SK-N-SH treated with all-trans-retinoic acid at 6 μM for 48 hours (cell line): ENCODE measurements around the gene PDZK1IP1.

Experiments
- ATAC-seq: fragments of 200-7000 bp; cut with Tn5 transposase; 3 replicates; pipeline ENCODE4 v1.9.1; 2020; ENCODE audit warnings: mild to moderate bottlenecking, moderate library complexity
- ARNTL ChIP-seq: fragments of 450-650 bp; formaldehyde crosslinking; IDR thresholded peaks from 2 replicates; pipeline ENCODE4 v1.5.0; 2020; ENCODE audit warnings: low read depth, mild to moderate bottlenecking, moderate library complexity, borderline replicate concordance
- BACH2 ChIP-seq: fragments of 250-450 bp; sonication (Bioruptor Pico); IDR thresholded peaks from 2 replicates; pipeline ENCODE4 v1.9.0; 2021; ENCODE audit warnings: mild to moderate bottlenecking, borderline replicate concordance
- CREB5 ChIP-seq: fragments of 250-450 bp; sonication (Bioruptor Pico); IDR thresholded peaks from 2 replicates; pipeline ENCODE4 v1.5.1; 2020; ENCODE audit warnings: low read depth, mild to moderate bottlenecking, moderate library complexity
- CSDC2 ChIP-seq: fragments of 250-450 bp; sonication (Bioruptor Pico); IDR thresholded peaks from 2 replicates; pipeline ENCODE4 v1.5.0; 2020; ENCODE audit warnings: mild to moderate bottlenecking, moderate library complexity
- CSRNP3 ChIP-seq: fragments of 250-450 bp; sonication (Bioruptor Pico); IDR thresholded peaks from 2 replicates; pipeline ENCODE4 v1.5.1; 2021; ENCODE audit warnings: mild to moderate bottlenecking, moderate library complexity
- ESRRG ChIP-seq: fragments of 250-450 bp; sonication (Bioruptor Pico); IDR thresholded peaks from 2 replicates; pipeline ENCODE4 v1.6.1; 2021; ENCODE audit warnings: mild to moderate bottlenecking
- GLIS3 ChIP-seq: fragments of 250-450 bp; sonication (Bioruptor Pico); IDR thresholded peaks from 2 replicates; pipeline ENCODE4 v1.5.0; 2020; ENCODE audit warnings: mild to moderate bottlenecking, moderate library complexity
- ISL1 ChIP-seq: fragments of 250-450 bp; sonication (Bioruptor Pico); IDR thresholded peaks from 2 replicates; pipeline ENCODE4 v2.1.2; 2022; ENCODE audit warnings: mild to moderate bottlenecking, moderate library complexity
- OSR1 ChIP-seq: fragments of 250-450 bp; sonication (Bioruptor Pico); IDR thresholded peaks from 2 replicates; pipeline ENCODE4 v1.8.0; 2022; ENCODE audit warnings: moderate library complexity, mild to moderate bottlenecking, inconsistent platforms
- PATZ1 ChIP-seq: fragments of 250-450 bp; sonication (Bioruptor Pico); IDR thresholded peaks from 2 replicates; pipeline ENCODE4 v1.8.0; 2020; ENCODE audit warnings: mild to moderate bottlenecking, moderate library complexity, borderline replicate concordance
- POU6F1 ChIP-seq: fragments of 250-450 bp; sonication (Bioruptor Pico); IDR thresholded peaks from 2 replicates; pipeline ENCODE4 v1.8.0; 2021; ENCODE audit warnings: low read depth, mild to moderate bottlenecking, moderate library complexity, borderline replicate concordance
- PPARA ChIP-seq: fragments of 250-450 bp; sonication (Bioruptor Pico); IDR thresholded peaks from 2 replicates; pipeline ENCODE4 v1.5.0; 2020; ENCODE audit warnings: mild to moderate bottlenecking, borderline replicate concordance
- RARB ChIP-seq: fragments of 250-450 bp; sonication (Bioruptor Pico); IDR thresholded peaks from 2 replicates; pipeline ENCODE4 v1.8.0; 2021; ENCODE audit warnings: mild to moderate bottlenecking, moderate library complexity
- SNAI2 ChIP-seq: fragments of 250-450 bp; sonication (Bioruptor Pico); IDR thresholded peaks from 2 replicates; pipeline ENCODE4 v1.5.0; 2020; ENCODE audit warnings: mild to moderate bottlenecking, moderate library complexity
- TCF4 ChIP-seq: fragments of 250-450 bp; sonication (Bioruptor Pico); IDR thresholded peaks from 2 replicates; pipeline ENCODE4 v1.8.0; 2021; ENCODE audit warnings: mild to moderate bottlenecking, moderate library complexity, borderline replicate concordance
- TOX ChIP-seq: fragments of 250-450 bp; sonication (Bioruptor Pico); IDR thresholded peaks from 2 replicates; pipeline ENCODE4 v1.8.0; 2021; ENCODE audit warnings: mild to moderate bottlenecking, moderate library complexity, borderline replicate concordance
- ZC3H10 ChIP-seq: fragments of 250-450 bp; sonication (Bioruptor Pico); IDR thresholded peaks from 2 replicates; pipeline ENCODE4 v1.5.1; 2021; ENCODE audit warnings: mild to moderate bottlenecking, moderate library complexity
- ZFP3 ChIP-seq: fragments of 250-450 bp; sonication (Bioruptor Pico); IDR thresholded peaks from 2 replicates; pipeline ENCODE4 v1.5.0; 2020; ENCODE audit warnings: mild to moderate bottlenecking, moderate library complexity
- ZFP30 ChIP-seq: fragments of 450-650 bp; formaldehyde crosslinking; IDR thresholded peaks from 2 replicates; pipeline ENCODE4 v1.5.0; 2022; ENCODE audit warnings: mild to moderate bottlenecking, moderate library complexity
- ZNF565 ChIP-seq: fragments of 450-650 bp; formaldehyde crosslinking; conservative IDR thresholded peaks from 2 replicates; pipeline ENCODE4 v1.5.0; 2020; ENCODE audit warnings: low read depth, mild to moderate bottlenecking, moderate library complexity
- ZNF70 ChIP-seq: fragments of 450-650 bp; formaldehyde crosslinking; IDR thresholded peaks from 2 replicates; pipeline ENCODE4 v1.5.0; 2020; ENCODE audit warnings: mild to moderate bottlenecking, moderate library complexity
- ZNF8 ChIP-seq: fragments of 450-650 bp; formaldehyde crosslinking; IDR thresholded peaks from 2 replicates; pipeline ENCODE4 v1.5.0; 2020; ENCODE audit warnings: mild to moderate bottlenecking, moderate library complexity

PDZK1IP1 gene

GRCh38 chr1:47211796-47212269, 22.0 kb upstream of the PDZK1IP1 start:
- TF ChIP-seq PATZ1, result no peak
- TF ChIP-seq, all 23 proteins: peak for 0
- ATAC-seq, result no peak

GRCh38 chr1:47210666-47211065, 20.8 kb upstream of the PDZK1IP1 start:
- TF ChIP-seq ZFP30 (CRISPR knock-in tag) (no peak), RARB (CRISPR knock-in tag) (no peak), CREB5 (CRISPR knock-in tag) (no peak), ZNF565 (CRISPR knock-in tag) (no peak), TOX (CRISPR knock-in tag) (no peak), CSDC2 (CRISPR knock-in tag) (no peak), PATZ1 (no peak), OSR1 (CRISPR knock-in tag) (no peak)
- ATAC-seq, result no peak

GRCh38 chr1:47209725-47210325, 20.0 kb upstream of the PDZK1IP1 start:
- no peak for TF ChIP-seq ZFP3 (CRISPR knock-in tag)
- no peak for TF ChIP-seq ZNF8 (CRISPR knock-in tag)
- no peak for TF ChIP-seq CSRNP3
- no peak for TF ChIP-seq PPARA (CRISPR knock-in tag)
- TF ChIP-seq OSR1 (CRISPR knock-in tag), result no peak
- TF ChIP-seq TOX (CRISPR knock-in tag), result no peak
- no peak for TF ChIP-seq ZNF565 (CRISPR knock-in tag)
- TF ChIP-seq ISL1 (CRISPR knock-in tag), result no peak
- TF ChIP-seq ZC3H10, result no peak
- no peak for TF ChIP-seq ZFP30 (CRISPR knock-in tag)
- TF ChIP-seq ESRRG (CRISPR knock-in tag), result no peak
- TF ChIP-seq ZNF70, result no peak
- no peak for TF ChIP-seq TCF4 (CRISPR knock-in tag)
- no peak for TF ChIP-seq RARB (CRISPR knock-in tag)
- TF ChIP-seq ARNTL (CRISPR knock-in tag), result no peak
- TF ChIP-seq BACH2 (CRISPR knock-in tag), result no peak
- no peak for ATAC-seq

GRCh38 chr1:47209091-47209490, 19.3 kb upstream of the PDZK1IP1 start:
- no peak for ATAC-seq
- no peak for TF ChIP-seq CSDC2 (CRISPR knock-in tag)
- no peak for TF ChIP-seq CSRNP3
- TF ChIP-seq TOX (CRISPR knock-in tag), result no peak
- no peak for TF ChIP-seq ZFP3 (CRISPR knock-in tag)
- no peak for TF ChIP-seq ZNF8 (CRISPR knock-in tag)
- TF ChIP-seq ZNF70, result no peak
- TF ChIP-seq ZC3H10, result no peak
- TF ChIP-seq OSR1 (CRISPR knock-in tag), result no peak
- no peak for TF ChIP-seq POU6F1
- TF ChIP-seq RARB (CRISPR knock-in tag), result no peak
- no peak for TF ChIP-seq BACH2 (CRISPR knock-in tag)
- TF ChIP-seq TCF4 (CRISPR knock-in tag), result no peak
- TF ChIP-seq SNAI2, result no peak
- TF ChIP-seq GLIS3 (CRISPR knock-in tag), result no peak
- no peak for TF ChIP-seq ARNTL (CRISPR knock-in tag)
- no peak for TF ChIP-seq ZFP30 (CRISPR knock-in tag)
- no peak for TF ChIP-seq PPARA (CRISPR knock-in tag)
- TF ChIP-seq ISL1 (CRISPR knock-in tag), result no peak
- no peak for TF ChIP-seq ZNF565 (CRISPR knock-in tag)
- TF ChIP-seq, all 23 proteins: peak for 0
